ENCODE measurements around the gene AMER2.

Gene AMER2

GRCh38 chr13:25149711-25150110 is 22.4 kb downstream of the AMER2 start:
- no peak for DNase-seq

GRCh38 chr13:25148402-25148771 is 23.7 kb downstream of the AMER2 start:
- no peak for DNase-seq

GRCh38 chr13:25147638-25148401 is 24.3 kb downstream of the AMER2 start:
- DNase-seq, result no peak

- no peak for DNase-seq
Measured at GRCh38 chr13:25143706-25144105, 28.4 kb downstream of the AMER2 start.

GRCh38 chr13:25141042-25141441 is 31.0 kb downstream of the AMER2 start:
- no peak for DNase-seq

- no peak for DNase-seq
Measured at GRCh38 chr13:25137788-25138115, 34.3 kb downstream of the AMER2 start.

- no peak for DNase-seq
Measured at GRCh38 chr13:25136880-25137787, 35.0 kb downstream of the AMER2 start.

GRCh38 chr13:25135896-25136295 is 36.2 kb downstream of the AMER2 start:
- DNase-seq, result no peak

GRCh38 chr13:25132751-25133390 is 39.2 kb downstream of the AMER2 start:
- DNase-seq, result no peak

- DNase-seq, result no peak
Measured at GRCh38 chr13:25131881-25132420, 40.1 kb downstream of the AMER2 start.

GRCh38 chr13:25130944-25131343 is 41.1 kb downstream of the AMER2 start:
- no peak for DNase-seq

GRCh38 chr13:25118378-25118905 is 53.6 kb downstream of the AMER2 start:
- no peak for DNase-seq

GRCh38 chr13:25117312-25117711 is 54.8 kb downstream of the AMER2 start:
- DNase-seq, result no peak

- DNase-seq, result no peak
Measured at GRCh38 chr13:25116044-25116443, 56.0 kb downstream of the AMER2 start.

- peak; percentile 4 for DNase-seq
Measured at GRCh38 chr13:25114220-25114619, 57.9 kb downstream of the AMER2 start.

- no peak for DNase-seq
Measured at GRCh38 chr13:25112695-25113255, 59.3 kb downstream of the AMER2 start.
